Endometrial microvascular endothelial cells (primary cell): Measurements from ENCODE around the gene NFIA. TPM values are rescaled to one million over a fixed set of nuclear protein-coding genes. Genes with fewer than 3 reads are reported as not detected.

Source experiments
- in situ Hi-C: cut with HindIII; loops from 2 replicates; pipeline ENCODE4 v1.10.0; 2017; ENCODE audit warnings: low sequenced_read_pairs, low pct_unique_long_range_greater_than_20kb; ENCODE audit errors: inconsistent ontology term
- total RNA-seq: library from RNA; depleted of rRNA; stranded (reverse); fragments of >200 nt; gene quantifications from one replicate; pipeline ENCODE4 v1.2.3, GENCODE V29; 2015; ENCODE audit errors: inconsistent ontology term

NFIA gene
- 17.4 TPM for total RNA-seq

DNA sequence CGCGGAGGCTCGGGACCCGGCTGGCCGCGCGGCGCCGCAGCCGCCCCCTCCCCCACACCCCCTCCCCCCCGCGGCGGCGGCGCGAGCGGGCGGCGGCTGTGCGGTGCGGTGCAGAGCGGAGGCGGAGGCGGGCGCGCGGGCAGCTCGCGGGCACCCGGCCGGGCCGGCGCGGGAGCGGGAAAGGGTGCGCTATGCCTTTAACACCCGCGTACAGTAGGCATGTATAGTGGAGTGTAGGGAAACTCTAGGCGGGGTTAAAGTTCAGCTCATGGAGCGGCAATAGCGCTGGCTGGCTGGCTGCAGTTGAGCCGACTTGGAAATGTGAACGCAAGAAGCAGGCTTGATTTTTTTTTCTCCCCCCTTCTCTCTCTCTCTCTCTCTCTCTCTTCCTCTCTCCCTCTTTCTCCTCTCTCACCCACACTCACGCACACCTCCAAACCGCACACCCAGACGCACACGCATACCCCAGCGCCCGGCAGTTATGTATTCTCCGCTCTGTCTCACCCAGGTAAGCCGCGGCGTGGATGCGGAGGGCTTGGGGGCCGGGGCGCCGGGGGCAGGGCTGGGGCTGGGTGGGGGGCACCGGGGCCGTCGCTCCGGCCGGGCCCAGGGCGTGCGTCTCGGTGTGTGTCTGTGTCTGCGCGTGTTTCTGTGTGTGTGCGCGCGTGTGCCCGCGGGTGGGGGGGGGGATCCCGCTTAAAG is at the start of gene NFIA:
NFIA (plus strand) TSS at position 251 of the 702 bp plus-strand sequence.
- in situ Hi-C loops = loop anchor here (25.0 kb wide), 1 partner anchor 380 kb away; no protein-coding TSS in a partner anchor

DNA sequence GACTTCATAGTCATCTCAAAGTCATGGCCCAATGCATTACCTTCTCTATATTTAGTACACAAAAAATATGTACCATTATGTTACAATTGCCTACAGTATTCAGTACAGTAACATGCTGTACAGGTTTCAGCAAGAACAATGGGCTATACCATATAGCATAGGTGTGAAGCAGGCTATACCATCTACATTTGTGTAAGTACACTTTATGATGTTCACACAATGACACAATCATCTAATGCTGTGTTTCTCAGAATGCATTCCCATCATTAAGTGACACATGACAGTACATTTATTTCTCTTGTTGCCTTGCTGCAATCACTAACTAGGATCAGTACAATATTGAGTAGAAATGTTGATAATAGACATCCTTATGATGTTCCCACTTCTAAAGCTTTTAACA is 46.5 kb upstream of the NFIA start:
- in situ Hi-C loops = no loop called here

DNA sequence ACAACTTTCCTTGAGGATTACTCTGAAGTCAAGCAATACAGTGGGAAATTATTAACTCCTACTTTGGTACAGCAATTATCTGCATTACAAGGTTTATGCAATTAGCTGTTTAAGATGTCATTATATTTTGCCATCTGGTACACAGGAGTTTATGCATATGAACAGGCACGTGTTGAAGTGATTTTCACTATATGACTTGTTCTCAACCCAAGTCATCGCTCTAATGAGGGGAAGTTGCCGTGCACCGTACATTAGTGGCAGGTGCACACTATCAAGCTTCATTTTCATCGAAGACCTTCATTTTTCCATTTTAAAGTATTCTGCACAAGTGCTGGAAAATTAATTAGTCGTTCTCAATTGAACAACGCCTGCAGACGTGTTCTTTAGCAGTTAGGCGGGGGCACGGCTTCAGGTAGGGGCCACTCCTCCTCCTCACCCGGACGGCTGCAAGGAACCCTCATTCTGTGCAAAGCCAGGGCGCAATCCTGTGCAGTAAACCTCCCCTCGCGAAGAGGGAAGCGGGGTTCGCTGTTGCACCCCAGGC is 39.8 kb upstream of the NFIA start:
- in situ Hi-C loops = no loop called here

DNA sequence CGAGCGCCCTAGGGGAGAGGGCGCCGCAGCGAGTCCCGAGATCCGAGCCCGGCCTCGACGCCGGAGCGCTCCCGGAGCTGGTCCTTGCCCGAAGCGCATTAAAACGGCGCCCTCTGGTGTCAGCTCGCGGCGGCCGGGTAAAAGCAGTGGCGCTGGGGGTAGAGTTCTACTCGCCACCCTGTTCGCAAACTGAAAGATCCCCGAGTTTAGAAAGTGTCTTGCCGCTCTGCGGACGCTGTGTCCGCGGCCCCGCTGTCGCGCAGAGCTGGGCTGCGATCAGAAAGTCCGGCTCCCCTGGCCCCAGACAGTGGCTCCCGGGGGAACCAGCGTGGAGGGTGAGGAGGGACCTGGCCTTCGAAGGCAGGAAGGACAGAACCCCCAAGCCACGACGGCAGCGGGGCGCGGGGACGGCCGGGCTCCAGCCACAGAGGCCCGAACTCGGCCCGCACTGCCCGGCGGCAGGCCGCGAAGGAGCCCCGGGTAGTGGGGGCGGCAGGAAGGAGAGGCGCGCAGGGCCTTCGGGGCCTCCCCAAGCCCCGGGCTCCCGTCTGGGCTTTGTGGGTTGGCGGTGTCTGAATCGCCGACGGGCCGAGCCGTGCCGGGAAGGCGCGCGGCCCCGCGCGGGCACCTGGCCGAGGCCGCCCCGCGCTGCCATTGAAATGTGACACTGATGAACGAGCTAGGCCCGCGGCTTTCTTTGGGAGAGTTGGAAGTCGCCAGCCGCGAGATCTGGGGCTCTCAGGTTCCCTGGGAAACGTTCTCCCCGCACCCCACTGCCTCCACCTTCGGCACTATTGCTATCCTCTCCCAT is 39.1 kb upstream of the NFIA start:
- in situ Hi-C loops = no loop called here

DNA sequence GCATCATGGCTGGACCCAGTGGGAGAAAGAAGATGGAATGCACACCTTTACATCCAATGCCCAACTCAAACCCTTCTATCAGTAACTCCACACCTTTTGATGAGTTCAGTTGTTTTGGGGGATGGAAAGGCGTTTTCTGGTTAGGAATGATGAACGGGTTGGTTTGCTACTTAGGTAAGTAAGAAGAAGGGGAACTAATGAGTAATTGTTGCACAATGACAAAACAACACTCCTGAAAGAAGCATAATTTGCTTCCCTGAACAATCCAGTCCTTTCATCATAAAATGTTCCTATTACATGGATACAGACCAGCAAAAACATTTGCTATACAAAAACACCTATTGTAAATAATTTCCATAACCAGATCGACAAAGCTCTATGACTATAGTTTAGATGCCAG is 35.9 kb upstream of the NFIA start:
- in situ Hi-C loops = no loop called here

DNA sequence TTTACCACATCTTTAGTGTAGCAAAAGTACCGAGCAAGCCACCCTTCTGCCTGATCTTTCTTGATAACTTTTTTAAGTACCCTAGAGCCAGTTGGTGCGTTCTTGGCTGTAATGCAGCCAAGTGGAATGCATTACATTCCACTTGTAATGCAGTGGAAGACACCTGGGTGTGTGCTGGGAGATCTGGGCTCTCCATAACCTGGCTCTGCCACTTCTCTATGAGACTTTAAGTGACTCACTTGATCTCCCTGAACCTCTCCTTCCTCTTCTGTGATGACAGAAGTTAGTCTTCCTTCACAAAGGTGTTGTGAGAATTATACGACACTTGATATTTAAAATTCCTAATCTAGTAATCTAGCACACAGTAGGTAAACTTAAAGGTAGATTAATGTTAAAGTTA is 35.3 kb upstream of the NFIA start:
- in situ Hi-C loops = no loop called here

DNA sequence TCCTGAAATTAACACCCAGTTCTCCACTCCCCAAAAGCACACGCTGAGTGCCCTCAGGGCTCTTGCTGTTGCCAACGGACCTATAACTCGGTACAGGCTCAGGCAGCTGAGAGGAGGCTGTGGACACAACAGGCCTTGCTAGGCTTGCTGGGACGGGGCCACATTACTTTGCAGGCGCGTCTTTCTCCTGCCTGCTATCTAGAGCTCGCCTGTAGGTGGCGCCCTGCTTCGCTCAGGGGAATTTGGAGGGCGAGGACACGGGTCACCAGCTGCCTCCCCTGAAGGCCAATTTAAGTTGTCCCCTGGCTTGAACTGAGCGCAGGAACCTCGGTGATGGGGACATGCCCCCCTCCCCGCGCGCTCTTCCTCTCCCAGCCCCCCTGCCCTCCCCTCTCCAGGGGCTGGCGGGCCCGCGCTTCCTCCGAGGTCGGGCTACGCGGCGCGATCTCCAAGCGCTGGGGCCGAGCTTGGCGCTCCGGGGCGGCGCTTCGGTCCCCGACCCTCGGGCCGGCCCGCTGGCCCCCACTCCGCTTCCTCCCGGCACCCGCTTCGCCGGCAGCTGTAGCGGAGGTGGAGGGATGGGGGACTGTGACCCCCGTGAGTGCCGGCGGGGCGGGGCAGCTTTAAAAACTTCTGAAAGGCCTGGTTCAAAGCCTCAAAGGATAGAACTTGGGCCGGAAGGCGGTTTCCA is 32.4 kb upstream of the NFIA start:
- in situ Hi-C loops = no loop called here

DNA sequence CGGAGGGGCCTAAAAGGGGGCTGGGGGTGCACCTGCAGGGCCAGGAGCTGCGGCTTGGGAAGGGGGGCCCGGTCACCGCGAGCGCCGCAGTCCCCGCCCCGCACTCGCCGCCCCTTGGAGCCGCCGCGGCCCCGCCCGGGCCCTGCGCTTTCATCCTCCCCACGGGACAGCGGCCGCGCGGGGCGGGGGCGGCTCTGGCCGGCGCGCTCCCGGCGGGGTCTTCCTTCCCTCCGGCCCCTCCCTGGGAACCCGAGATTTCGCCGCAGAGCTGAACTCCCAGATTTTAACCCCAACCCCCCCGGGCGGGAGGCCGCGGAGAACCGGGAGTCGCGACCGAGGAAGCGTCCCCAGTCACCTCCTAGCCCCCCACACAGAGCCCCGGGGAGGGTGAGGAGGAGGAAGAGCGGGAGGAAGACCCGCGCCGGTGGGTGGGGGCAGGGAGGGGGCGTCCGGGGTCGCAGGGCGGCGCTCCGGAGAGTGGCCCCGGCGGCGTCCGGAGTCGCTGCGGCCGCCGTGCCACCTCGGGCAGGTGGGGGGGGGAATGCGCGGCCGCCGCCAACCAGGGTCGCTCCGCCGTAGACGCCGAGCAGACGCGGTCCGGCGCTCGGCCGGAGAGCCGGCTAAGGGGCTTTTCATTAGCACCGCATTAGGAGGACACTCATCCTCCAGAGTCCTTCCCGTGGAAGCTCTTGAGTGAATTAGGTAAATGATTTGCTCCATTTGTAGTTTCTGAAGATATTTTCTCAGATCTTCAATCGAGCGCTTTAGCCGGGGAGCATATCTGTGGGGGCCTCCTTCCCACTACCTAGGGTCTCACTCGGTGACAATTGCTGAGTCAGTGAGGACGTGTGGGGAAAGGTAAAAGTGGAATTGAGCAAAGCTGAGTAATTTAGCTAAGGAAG is 31.6 kb upstream of the NFIA start:
- in situ Hi-C loops = no loop called here

DNA sequence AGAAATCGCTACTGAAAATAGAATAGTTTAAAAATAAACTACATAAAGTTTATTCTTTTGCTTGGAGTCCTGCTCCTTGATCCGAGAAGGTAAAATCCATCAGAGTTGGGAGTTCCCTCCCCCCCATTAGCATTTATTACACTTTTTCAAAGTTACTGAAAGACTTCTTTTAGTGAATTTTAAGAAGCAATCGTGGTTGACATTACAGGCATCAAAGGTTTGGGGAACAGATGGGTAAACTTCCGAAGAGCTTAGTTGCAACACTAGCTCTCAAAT is 31.0 kb upstream of the NFIA start:
- in situ Hi-C loops = no loop called here

DNA sequence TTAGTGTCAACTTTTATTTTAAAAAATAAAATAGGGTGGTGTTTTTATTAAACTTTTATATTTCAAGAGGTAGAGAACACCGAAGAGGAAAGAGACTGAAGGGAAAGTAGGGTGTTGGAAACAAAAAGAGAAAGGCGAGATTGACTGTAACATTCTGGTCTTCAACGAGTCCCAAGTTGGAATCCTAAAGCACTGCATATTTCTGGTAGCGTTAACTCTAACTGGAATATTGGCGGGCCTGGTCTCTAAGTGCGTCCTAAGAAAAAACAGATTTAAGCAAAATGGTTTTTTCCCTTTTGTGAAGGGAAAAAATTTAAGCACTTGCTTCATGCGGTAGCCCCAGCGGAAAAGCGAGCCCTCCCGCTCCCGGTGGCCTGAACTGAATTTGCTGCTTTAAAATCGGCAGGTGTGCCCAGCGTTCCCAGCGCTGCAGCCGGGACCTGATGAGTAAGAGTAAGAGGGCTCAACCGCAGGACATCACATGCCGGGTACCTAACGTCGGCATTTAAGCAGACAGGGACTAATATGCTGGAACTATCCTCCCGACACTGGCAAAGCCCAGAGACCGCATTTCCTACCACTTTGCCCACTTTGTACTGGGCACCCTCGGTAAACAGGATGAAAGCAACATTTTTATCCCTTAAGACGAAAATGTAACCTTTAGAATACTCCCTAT is 30.5 kb upstream of the NFIA start:
- in situ Hi-C loops = no loop called here

DNA sequence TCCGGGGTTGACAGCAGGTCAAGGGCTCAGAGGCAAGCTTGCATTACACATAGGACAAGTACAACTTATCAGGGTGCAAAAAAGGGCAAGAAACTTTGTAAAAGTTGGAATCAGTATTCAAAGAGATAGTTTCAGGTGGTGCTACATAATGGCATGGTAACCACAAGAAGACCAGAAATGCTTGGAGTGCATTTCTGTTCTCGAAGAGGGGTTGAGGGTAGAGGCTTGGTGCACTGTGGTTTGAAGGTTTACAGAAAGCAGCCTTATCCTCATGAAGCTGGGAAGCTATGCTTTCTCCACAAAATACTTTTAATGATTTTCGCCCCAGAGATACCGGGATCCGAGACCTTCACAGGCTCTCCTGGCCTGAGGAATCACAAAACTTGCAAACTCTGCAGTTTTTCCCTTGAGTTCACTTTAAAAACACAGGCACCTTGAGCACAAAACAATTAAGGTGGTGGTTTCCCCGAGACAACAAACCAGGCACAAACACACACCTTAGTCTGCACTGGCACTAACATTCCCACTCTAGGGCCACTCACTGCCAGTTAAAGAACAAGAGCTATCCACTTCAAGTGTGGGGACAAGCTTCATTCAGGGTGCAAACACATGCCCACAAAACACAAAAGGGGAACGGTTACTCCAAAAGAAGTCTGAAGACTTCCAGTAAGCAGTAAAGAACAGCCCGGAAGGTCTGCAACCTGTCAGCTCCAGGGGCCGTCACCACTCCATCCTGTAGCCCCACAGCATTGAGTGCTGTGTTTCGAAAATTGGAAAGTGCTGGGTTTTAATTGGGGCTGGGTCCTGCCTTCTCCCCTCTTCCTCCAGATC is 29.8 kb upstream of the NFIA start:
- in situ Hi-C loops = no loop called here

DNA sequence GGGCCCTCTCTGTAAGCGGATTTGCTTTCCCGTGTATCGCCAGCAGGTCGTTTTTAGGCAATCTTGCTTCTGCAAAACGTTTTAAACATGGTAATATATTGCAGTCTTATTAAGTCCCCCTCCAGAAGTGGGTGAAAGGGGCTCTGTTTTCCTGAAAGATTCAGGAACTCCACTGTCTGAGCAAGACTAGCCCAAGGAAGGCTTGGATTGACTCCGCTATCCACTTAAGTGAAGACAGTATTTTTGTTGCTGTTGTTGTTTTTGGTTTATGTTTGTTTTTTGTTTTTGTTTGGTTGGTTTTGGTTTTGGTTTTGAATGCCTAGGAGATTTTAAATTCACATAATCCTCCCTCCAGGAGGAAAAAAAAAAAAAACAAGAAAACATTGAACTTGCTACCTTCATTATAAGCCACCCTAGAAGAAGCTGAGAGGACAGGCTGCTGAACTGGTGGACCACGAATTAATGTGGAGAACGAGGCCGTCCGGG is 29.1 kb upstream of the NFIA start:
- in situ Hi-C loops = no loop called here

DNA sequence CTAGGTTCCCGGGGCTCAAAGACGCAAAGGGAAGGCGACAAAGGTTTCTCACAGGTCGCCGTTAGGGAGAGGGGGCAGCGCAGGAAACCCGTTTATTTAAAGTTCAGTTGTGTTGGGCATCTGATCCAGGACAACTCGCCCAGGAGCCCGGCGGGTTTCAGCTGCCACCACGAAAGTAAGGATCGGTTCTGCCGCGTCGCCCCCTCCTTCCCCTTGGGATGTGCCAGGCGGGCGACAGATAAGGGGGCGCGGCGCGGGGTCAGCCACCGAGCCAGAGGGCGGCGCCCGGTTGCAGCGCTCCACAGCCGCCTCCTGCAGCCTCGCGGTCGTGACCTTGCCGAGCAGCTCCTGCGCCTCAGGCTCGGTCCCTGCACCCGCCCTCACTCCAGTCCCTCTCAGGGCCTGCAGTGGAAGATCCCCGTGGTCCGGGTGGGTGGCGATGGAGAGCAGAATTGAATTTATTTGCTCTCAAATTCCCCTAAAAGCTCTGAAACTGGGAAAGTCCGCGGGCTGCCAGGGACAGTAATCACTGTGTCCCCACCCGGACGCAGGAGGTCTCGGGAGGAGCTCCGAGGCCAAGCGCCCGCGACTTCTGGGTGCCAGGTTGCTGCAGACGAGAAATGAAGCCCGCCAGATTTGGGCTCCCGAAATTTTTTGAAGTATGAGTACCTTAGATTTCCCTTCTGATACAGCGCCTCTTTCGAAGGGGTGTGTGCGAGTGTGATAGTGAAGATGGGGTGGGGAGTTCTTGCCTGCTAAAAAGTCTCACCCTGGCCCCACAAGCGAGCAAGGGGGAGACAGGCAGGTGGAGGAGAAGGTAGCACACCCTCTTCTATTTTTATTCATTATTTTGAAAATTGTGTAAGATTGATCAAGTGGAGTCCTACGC is 28.4 kb upstream of the NFIA start:
- in situ Hi-C loops = no loop called here

DNA sequence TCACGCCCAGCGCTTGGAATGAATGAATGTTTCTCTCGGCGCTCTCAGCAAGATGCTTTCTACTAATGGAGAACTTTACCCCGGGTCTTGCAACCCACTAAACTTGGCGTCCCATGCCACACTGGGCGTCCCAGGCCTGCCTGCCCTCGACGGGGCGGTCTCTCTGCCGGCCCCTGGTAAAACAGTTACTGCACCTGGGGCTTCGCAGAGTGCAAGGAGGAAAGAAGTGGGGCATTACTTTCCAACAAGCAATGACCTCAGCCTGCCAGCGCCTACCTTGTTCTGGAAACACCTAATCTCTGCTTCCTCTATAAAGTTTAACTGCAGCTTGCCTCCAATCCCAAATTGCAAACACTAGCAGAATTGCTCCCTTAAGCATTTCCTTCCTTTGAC is 27.8 kb upstream of the NFIA start:
- in situ Hi-C loops = no loop called here

DNA sequence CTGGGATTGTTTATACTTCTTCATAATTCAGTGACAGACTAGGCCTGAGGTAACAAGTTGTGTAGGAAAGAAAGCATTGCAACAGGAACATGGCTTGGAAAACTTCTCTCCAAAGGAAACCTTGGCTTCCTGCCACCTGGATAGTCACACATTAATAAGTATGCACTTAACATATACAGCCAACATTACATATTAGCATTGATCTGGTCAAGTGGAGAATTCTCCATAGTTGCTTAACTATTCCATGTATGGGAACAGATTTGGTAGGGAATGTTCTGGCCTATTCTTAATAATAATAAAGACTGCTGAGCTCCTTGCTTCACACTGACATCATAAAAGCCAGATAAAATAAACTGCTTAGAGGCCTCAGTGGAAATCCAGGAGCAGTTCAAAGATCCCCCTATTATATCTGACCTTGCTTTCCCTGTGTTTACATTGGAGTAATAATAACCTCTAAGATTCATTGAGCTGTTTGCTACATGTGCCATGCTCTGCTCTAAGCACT is 27.2 kb upstream of the NFIA start:
- in situ Hi-C loops = no loop called here

DNA sequence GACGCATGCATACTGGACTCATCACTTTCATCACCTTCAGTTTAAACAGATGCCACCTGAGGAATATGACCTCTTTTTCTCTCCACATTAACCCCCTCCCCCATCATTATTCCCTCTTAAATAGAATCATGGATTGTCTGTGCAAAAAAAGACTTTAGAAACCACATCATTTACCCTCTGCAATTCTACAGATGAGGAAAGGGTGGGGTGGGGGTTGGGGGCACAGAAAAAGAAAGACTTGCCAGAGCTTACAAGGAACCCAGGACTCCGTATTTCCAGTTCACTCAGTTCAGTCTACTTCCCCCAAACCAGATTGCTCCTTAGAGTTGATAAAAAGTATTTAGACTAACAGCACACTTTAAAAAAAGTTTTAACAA is 26.2 kb upstream of the NFIA start:
- in situ Hi-C loops = no loop called here
